AG09309 (cell line): ENCODE measurements around the gene PRR14.

Experiments
- DNase-seq: peaks from one replicate; pipeline ENCODE4 v3.0.0-alpha.2; 2010; ENCODE audit warnings: low read depth
- H3K4me3 ChIP-seq: 2 replicates; pipeline ENCODE4 v1.5.1; 2011; ENCODE audit warnings: mild to moderate bottlenecking, low read depth, low read length, moderate library complexity; ENCODE audit not compliant: control insufficient read depth
- TF ChIP-seq, protein P1 (sequence below): IDR thresholded peaks from 2 replicates; pipeline ENCODE4 v1.5.1; 2011; ENCODE audit warnings: mild to moderate bottlenecking, low read depth, low read length, inconsistent platforms; ENCODE audit not compliant: insufficient read depth, control insufficient read depth; ENCODE audit errors: missing control alignments

The PRR14 gene

DNA sequence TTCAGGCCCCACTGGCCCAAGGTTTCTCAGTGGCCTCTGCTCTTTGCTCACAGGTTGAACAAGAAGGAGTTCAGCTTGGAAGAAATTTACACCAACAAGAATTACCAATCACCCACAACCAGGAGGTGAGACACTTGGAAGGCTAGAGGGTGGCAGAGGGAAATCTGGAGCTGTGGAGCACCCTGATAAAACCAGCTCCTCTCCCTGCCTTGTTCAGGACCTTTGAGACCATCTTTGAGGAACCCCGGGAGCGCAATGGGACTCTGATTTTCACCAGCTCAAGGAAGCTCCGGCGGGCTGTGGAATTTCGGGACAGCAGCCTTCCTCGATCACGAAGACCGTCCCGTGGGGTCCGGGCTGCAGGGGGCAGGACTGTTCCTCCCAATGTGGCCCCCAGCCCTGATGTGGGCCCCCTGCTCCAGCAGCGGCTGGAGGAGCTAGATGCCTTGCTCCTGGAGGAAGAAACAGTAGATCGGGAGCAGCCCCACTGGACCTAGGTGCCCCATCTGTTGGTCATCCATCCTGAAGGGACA lies 5.1 kb downstream of the PRR14 start:
- DNase-seq = no peak
- no peak overlapping the region for H3K4me3 ChIP-seq
- TF ChIP-seq, protein P1, sequence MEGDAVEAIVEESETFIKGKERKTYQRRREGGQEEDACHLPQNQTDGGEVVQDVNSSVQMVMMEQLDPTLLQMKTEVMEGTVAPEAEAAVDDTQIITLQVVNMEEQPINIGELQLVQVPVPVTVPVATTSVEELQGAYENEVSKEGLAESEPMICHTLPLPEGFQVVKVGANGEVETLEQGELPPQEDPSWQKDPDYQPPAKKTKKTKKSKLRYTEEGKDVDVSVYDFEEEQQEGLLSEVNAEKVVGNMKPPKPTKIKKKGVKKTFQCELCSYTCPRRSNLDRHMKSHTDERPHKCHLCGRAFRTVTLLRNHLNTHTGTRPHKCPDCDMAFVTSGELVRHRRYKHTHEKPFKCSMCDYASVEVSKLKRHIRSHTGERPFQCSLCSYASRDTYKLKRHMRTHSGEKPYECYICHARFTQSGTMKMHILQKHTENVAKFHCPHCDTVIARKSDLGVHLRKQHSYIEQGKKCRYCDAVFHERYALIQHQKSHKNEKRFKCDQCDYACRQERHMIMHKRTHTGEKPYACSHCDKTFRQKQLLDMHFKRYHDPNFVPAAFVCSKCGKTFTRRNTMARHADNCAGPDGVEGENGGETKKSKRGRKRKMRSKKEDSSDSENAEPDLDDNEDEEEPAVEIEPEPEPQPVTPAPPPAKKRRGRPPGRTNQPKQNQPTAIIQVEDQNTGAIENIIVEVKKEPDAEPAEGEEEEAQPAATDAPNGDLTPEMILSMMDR = no peak

DNA sequence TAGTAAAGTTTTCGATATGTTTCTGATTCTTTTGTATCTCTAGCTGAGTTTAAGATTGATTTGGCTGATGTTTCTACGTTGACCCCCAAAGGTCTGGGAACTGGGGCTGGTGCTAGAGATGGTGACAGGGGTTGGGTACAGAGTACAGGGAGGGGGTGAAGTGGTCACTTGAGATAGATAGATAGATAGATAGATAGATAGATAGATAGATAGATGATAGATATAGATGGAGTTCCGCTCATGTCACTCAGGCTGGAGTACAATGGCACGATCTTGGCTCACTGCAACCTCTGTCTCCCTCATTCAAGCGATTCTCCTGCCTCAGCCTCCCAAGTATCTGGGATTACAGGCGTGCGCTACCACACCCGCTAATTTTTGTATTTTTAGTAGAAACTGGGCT lies 5.6 kb downstream of the PRR14 start:
- TF ChIP-seq, protein P1 = no peak
- no peak overlapping the region for H3K4me3 ChIP-seq
- no peak for DNase-seq

DNA sequence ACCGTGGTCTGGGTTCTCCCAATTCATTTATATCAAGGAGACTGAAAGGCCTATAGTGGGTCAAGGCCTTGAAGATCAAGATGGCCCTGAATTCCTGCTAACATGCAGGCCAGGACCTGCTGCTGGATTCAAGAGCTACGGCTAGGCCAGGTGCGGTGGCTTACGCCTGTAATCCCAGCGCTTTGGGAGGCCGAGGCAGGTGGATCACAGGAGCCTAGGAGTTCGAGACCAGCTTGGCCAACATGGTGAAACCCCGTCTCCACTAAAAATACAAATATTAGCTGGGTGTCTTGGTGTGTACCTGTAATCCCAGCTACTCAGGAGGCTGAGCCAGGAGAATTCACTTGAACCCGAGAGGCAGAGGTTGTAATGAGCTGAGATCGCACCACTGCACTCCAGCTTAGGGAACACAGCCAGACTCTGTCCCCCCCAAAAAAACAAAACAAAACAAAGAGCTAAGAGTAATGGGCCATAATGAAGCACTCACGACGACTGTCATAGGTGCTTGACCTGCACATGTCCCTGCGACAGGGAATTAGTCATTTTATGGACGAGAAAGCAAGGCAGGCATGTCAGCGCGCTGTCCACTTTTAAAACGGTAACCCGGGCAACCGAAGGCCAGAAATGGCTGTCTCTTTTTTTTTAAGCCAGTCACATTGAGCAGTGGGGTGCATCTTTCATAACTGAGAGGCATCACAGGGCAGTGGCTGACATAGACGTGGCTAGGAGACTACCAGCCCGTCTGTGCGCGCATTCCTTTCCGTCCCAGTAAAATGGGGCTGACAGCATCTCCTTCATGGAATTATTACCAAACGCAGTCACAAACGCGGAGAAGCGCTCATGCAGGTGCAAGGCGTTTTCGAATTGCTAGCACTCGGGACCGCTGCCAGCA lies 6.5 kb downstream of the PRR14 start:
- DNase-seq = peak; percentile 25
- TF ChIP-seq, protein P1 = no peak
- peak overlapping the region; percentile 41 for H3K4me3 ChIP-seq

DNA sequence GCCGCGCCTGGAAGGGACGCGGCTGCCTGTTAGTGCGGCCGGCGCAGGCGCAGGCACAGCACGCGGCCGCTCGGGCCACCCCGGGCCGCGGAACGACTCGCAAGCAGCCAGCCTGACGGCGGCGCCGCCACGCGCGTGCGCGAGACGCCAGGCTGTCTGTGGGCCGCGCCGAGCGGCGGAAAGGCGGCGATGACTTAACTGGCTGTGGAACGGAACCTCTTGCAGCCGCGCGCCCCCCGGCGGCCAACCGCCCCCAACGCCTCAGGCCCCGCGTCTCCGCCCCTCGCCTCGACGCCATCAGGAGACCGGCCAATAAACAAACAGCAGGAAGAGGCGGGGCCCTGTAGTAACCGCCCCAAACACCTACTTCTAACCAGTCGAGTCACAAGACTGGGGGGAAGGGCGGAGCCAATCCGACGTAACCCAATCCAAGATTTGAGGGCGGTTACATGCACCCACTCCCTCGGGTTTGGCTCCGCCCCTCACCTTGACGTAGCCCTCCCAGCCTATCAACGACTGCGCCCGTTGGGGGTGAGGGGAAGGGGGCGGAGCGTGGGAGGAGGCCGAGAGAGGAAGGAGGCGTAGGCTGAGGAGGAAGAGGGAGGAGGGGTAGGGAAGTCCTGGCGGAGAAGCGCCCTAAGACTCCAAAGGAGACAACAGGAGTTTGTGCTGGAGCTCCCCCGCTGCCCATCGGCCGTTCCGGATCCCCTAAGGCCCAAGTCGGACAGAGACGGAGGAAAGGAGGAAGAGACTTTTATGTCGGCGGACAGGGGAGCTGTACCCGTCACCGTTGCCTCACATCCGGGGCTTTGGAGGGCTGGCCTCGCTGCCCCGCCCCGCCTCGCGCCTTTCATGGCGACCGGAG lies 7.3 kb downstream of the PRR14 start, which contains the start of gene FBRS:
TSS of gene FBRS (plus strand) at position 566 of the 865 bp plus-strand sequence. CDS start 1,088 bp downstream, outside the sequence.
- TF ChIP-seq, protein P1 = peak; percentile 59
- peak within 1 kb of the TSS; percentile 91 for H3K4me3 ChIP-seq
- peak; percentile 100 for DNase-seq

DNA sequence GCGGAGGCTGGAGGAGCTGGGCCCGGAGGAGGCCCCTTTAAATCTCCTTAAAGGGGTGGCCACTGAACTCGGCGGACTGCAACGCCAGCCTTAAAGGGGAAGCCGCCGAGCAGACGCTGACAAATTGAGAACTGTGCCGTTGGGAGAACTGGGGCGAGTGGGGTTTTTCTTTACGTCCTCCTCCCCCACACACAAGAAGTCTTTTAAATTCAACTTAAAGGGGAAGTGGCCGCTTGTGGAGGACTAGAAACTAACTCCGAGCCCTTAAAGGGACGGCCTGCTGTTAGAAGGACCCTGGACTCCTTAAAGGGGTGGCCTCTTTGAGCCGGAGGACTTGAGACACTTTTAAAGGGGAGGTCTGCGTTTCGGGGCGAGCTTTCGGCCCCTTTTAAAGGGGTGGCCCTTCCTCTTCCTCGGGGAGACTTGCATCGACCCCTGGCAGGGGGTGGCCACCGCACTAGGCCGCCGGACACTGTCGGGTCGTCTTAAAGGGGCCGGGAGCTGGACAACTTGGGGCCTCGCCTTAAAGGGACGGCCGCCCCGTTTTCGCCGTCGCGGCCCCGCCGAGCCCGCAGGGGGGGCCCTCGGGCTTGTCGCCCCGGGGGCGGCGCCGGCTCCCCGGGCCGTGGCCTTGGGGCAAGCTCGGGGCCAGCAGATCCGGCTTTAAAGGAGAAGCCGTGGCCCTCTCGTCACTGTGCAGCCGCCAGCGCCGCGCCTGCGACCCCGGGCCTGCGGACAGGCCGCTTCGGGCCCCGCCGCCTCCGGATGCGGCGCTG lies 8.2 kb downstream of the PRR14 start:
- TF ChIP-seq, protein P1 = no peak
- DNase-seq = peak; percentile 91
- H3K4me3 ChIP-seq = peak overlapping the region; percentile 91
